CD4-positive, alpha-beta T cell treated with Interleukin-12 subunit alpha and Interleukin-12 subunit beta, for 1 hour (primary cell): ENCODE data around the gene IQGAP1.
"Not testable (repeated sequence)": the region's sequence is repeated elsewhere in the genome, so short reads cannot be mapped to it uniquely, and the experiment has no call there.

Source experiments
- DNase-seq: peaks from one replicate; pipeline ENCODE4 v3.0.0-alpha.2; 2020

Gene IQGAP1

GRCh38 chr15:90387534-90388461 lies at the start of gene IQGAP1:
IQGAP1 (plus strand) TSS chr15:90388242; CDS start chr15:90388342, 100 bp downstream.
- DNase-seq = peak; percentile 98

DNA sequence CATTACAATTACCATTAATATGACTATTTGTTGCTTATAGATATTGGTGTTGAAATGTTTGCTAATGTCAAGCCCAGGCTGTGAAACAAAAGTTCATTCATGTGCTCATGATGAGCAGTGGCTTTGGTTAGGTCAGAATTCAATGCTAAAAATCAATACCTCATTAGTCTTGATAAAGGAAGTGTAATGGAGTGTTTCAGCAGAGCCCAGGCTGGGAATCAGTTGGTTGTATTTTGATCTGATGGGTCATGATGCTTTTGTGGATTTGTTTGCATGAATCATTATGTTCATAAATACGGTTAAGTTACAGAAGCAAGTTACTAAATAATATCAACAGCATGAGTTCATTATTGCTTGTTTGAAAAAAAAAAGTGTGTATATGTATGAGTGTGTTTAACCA lies 49.5 kb upstream of the IQGAP1 start:
- no peak for DNase-seq

DNA sequence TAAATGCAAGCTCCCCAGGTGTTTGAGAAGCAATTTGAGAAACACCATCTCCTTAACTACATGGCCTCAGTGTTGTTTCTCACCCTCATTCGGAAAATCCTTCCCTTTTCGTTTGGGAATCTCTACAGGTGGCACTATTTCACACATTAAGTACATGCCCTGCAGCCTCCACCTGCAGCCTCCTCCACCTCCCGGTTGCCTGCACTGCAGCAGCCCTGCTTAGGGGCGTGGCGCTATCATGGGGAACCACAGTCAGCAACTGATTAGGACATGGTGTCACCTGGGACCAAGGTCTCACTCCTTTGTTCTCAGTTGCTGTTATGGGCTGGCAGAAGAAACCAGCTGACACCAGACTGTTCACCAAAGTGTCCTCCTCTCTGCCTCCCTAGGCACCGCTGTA lies 47.7 kb upstream of the IQGAP1 start:
- DNase-seq = no peak

GRCh38 chr15:90343302-90343790 lies 44.7 kb upstream of the IQGAP1 start:
- no peak for DNase-seq

- no peak for DNase-seq
Observed at GRCh38 chr15:90344662-90345061, 43.4 kb upstream of the IQGAP1 start.

DNA sequence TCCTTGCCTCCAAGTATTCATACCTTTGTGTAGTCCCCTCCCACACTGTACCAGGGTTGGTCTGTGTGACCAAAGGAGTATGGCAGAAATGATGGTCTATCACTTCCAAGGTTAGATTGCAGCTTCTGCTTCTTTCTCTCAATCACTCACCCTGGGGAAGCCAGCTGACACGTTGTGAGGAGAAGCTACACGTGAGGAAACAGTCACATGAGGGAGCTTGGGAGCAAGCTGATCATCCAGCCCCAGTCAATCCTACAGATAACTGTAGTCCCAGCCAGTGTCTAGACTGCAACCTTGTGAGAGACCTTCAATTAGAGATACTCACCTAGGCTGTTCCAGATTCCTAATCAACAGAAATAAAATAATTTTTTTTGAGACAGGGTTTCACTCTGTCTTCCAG lies 42.2 kb upstream of the IQGAP1 start:
- DNase-seq = no peak

- DNase-seq = not testable (repeated sequence)
Observed at GRCh38 chr15:90347431-90348065, 40.5 kb upstream of the IQGAP1 start.

GRCh38 chr15:90348456-90348855 lies 39.6 kb upstream of the IQGAP1 start:
- no peak for DNase-seq

DNA sequence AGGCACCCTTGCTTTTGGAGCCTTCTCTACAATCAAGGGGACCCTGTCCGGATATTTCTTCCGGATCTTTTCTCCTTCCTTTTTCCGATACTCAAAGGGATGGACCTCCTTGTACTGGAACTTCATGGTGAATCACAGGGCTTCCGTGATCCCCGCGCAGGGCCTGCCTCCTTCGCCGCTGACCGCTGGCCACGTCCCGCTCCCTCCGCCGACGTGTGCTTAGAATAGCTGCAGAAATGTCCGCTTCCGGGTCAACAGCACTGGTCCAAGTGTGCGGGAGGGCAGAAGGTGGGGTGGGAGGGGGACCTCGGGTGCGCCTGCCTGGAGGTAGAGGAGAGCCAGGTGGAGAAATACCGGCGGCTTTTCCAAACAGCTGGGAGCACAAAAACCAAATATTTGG lies 39.0 kb upstream of the IQGAP1 start:
- DNase-seq = no peak

DNA sequence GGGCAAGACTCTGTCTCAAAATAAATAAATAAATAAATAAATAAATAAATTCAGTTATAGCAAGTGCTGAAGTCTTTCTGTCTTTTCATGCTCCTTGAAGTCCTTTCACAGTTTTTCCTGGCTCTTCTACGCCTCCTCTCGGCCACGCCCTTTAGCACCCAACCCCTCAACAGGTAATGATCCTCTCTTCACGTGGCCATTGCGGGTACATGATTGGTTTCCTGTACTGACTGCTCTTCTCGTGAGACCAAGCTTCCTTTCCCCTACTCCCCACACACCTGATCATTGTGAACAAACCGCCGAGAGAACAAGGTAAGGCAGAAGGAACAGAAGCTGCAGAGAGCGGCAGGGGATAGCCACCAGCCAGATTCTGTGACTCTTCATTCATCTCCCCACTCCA lies 38.2 kb upstream of the IQGAP1 start:
- DNase-seq = peak; percentile 21

- DNase-seq = no peak
Observed at GRCh38 chr15:90351479-90352106, 36.4 kb upstream of the IQGAP1 start.

- DNase-seq = peak; percentile 96
Observed at GRCh38 chr15:90352107-90352893, 35.7 kb upstream of the IQGAP1 start, which contains the start of gene ZNF774. ZNF774 (plus strand) TSS chr15:90352284; CDS start chr15:90354661, 2,377 bp downstream.

GRCh38 chr15:90354986-90355385 lies 33.1 kb upstream of the IQGAP1 start:
- no peak for DNase-seq

GRCh38 chr15:90358124-90359033 lies 29.7 kb upstream of the IQGAP1 start:
- DNase-seq = no peak

DNA sequence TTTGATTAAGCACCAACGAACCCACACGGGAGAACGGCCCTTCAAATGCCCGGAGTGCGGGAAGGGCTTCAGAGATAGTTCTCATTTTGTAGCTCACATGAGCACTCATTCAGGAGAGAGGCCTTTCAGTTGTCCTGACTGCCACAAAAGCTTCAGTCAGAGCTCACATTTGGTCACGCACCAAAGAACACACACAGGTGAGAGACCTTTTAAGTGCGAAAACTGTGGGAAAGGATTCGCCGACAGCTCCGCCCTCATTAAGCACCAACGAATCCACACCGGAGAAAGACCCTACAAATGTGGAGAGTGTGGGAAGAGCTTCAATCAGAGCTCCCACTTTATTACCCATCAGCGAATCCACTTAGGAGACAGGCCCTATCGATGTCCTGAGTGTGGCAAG lies 27.3 kb upstream of the IQGAP1 start:
- no peak for DNase-seq

DNA sequence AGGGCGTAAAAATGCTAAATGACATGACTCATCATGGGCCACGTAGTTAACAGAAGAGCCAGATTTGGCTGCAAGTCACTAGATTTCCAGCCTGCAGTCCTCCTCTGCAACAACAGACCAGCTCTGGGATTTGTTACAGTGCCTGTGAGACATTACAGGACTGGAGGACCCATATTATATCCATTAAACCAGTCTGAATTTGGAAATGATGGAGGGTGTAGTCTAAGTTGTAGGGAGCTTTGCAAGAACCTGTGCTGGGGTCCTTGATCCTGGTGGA lies 25.2 kb upstream of the IQGAP1 start:
- DNase-seq = no peak

- no peak for DNase-seq
Observed at GRCh38 chr15:90364251-90364650, 23.8 kb upstream of the IQGAP1 start.

GRCh38 chr15:90365414-90366055 lies 22.5 kb upstream of the IQGAP1 start:
- DNase-seq = no peak

GRCh38 chr15:90367576-90367975 lies 20.5 kb upstream of the IQGAP1 start:
- no peak for DNase-seq

DNA sequence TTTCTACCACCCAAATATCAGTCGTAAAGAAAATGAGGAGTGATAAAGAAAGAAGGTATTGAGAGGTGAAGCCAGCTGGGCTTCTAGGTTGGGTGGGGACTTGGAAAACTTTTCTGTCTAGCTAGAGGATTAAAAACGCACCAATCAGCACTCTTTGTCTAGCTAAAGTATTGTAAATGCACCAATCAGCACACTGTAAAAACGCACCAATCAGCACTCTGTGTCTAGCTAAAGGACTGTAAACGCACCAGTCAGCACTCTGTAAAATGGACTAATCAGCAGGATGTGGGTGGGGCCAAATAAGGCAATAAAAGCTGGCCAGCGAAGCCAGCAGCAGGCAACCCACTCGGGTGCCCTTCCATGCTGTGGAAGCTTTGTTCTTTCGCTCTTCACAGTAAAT lies 13.0 kb upstream of the IQGAP1 start:
- DNase-seq = no peak

- peak; percentile 81 for DNase-seq
Observed at GRCh38 chr15:90376789-90377188, 11.3 kb upstream of the IQGAP1 start.
